ENCODE measurements around the gene AGBL1.
"Not testable (repeated sequence)": the region's sequence is repeated elsewhere in the genome, so short reads cannot be mapped to it uniquely, and the experiment has no call there.

AGBL1 gene

DNA sequence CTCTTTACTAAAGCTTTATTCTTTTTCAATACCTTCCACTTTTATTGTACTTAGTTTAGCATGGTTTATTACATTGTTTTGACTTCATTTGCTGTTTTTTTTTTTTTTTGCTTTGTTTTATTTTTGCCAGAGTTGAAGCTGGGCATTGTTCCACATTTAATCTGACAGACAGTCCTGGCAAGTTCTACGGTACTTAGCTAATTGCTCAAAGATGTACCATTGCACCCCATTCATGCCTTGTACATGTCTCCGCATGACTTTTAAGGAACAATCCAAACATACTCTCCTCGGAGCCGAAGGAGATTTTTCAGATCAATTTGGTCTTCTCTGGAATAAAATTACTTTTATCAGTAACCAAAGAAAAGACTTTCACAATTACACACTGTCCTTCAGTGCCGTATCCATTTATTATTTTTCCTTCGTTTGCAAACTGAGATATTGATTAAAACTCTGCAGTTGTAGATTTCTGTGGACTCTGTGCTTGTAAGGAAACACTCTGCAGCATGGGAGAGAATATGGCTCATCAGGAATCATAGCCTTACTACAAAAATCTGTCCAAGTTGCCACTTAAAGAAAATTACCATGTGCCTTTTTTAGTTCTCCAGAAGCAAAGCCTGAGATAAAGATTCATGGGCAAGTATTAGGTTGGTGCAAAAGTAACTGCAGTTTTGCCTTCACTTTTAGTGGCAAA, 952.0 kb downstream of the AGBL1 start:
- no peak for DNase-seq

DNA sequence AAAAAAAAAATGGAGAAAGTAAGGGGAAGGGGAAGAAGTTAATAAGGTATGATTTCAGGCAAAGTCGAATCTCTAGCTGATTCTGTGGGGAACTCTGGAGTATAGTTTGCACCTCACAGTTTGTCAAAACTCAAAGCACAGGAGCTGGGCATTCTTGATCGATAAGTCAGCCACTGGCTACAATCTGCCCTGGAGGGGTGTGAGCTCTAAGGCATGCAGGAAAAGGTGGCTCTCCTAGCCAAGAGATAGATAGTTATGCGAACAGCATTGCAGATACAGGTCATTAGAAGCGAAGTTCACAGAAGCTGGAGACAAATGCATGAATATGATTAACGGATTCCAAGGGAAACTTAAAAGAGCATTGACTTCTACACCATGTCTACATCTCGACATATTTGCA, 952.6 kb downstream of the AGBL1 start:
- no peak for DNase-seq

DNA sequence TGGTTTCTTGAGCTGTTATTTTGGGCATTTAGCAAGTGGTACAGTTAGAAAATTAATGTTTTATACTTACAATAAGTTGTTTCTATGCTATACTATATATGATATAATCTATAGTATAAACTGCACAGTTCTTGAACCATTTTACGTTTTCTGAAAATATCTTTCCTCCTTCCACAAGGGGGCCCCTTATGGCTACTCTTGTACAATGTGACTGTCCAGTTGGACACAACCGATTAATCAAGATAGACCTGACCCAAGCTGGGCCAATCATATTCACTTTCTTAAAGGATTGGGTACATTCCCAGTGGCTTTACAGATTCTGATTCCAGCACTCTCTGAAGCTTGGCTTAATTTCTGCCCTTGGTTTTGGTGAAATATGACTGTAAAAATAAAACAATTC, 953.4 kb downstream of the AGBL1 start:
- DNase-seq, result no peak

DNA sequence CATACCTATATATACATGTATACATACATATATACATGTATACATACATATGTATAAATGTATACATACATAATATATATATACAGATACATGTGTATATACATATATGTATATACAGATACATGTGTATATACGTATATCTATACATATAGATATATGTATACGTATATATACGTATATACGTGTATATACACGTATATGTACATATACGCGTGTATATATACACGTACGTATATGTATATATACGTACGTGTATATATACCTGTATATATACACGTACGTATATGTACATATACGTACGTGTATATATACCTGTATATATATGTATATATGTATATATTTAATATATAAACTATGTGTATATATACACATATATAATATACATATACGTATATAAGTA, 955.2 kb downstream of the AGBL1 start:
- no peak for DNase-seq

DNA sequence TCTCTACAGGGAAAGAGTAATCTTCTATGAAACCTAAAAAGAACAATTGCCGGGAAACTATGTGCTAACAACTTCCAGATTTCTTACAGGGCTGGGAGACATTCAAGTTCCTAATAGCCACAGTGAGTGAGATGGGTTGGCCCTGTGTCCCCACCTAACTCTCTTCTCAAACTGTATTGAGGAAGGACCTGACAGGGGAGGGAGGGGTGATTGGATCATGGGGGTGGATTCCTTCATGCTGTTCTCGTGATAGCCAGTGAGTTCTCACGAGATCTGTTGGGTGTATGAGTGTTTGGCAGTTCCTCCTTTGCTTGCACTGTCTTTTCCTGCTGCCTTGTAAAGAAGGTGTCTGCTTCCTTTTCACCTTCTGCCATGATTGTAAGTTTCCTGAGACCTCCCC, 958.7 kb downstream of the AGBL1 start:
- no peak for DNase-seq

DNA sequence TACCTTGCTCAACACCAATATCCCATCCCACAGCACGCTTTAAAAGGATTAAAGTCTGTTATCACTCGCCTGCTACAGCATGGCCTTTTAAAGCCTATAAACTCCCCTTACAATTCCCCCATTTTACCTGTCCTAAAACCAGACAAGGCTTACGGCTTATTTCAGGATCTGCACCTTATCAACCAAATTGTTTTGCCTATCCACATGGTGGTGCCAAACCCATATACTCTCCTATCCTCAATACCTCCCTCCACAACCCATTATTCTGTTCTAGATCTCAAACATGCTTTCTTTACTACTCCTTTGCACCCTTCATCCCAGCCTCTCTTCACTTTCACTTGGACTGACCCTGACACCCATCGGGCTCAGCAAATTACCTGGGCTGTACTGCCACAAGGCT, 962.9 kb downstream of the AGBL1 start:
- not testable (repeated sequence) for DNase-seq

DNA sequence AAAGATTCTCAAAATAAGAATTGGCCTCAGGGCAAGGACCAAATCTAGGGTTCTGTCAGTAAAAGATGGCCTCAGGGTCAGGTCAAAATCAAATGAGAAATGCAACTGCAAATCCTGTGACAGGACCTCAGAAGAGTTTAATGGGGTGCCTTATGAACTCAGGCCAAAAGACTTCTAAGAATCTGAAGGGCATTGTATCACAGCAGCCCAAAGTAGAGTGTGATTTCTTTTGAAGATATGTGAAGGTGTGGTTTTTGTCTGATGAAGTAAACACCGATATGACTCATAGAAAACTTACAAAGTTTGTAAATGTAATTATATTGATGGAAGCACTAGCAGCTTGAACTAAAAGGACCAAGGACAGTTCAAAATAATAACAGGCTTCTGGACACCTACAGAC, 966.1 kb downstream of the AGBL1 start:
- no peak for DNase-seq

DNA sequence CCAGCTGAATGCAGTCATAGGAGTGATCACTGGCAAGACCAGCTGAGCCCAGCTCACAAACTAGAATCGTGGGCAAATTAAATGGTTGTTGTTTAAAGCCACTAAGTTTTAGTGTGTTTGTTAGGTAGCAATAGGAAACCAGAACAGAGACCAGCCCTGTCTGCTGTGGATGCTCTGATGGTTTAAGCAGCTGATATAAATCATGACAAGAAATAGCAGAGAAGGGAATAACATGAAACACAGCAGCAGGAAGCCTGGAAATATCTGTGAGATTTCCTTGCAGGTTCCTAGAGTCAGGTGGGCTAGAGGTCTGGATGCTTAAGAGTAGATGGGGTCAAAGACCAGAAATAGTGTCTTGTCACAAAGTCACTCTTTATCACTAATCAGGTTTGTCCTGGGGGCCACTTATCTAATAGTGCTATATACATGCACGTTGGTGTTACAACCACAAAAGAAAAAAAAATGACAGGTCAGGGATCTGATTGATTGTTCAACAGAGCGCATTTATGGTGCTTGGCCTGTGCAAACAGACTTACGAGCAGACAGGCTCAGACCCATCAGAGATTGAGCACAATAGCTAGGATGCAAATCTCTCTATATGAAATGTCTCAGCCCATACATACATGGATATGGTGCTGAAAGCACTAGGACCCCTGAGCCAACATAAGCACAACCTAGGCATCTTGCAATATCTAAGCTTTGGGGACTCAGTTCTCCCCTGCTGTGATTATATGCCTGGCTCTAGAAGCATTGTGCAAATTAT, 967.7 kb downstream of the AGBL1 start:
- no peak for DNase-seq
